Gastrocnemius medialis (tissue), 4 donors: Measurements from ENCODE around the gene SASH3.

Source experiments
- CTCF ChIP-seq, 5 experiments: fragments of 450-650 bp in 3 of 5; fragments of 200-600 bp in 2 of 5; sonication (generic) in 2 of 5; IDR thresholded peaks in 4 of 5; conservative IDR thresholded peaks in 1 of 5; 1 replicate in 4 of 5; 2 replicates in 1 of 5; pipeline ENCODE4 v1.5.1; 2016 to 2019; ENCODE audit warnings: antibody characterized with exemption in 5 of 5, mild to moderate bottlenecking in 3 of 5, moderate library complexity in 3 of 5
- POLR2A ChIP-seq, 2 donors: fragments of 450-650 bp; IDR thresholded peaks; one replicate each; pipeline ENCODE4 v1.6.1; 2017; ENCODE audit warnings: antibody characterized with exemption in 2 of 2, mild to moderate bottlenecking in 2 of 2, moderate library complexity in 2 of 2

DNA sequence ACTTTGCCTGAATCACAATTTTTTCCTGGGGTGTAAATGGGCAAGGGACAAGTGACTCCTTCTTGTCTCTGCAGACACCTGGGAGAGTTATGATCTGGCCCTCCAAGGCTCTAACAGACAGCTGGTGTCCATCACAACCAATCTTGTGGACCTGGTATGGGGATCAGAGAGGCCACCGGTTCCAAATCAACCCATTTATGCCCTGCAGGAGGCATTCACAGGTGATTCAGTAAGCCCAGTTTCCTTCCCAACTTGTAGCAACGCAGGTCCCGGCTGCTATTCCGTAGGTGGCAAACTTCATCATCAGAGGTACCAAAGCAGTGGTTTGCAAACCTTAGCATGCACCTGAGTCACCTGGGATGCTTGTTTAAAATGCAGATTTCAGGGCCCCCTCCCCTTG is 32.2 kb upstream of the SASH3 start:
- no peak for TF ChIP-seq CTCF (IDR thresholded peaks at IDR 0.05 in 4 of 5, conservative IDR thresholded peaks at IDR 0.05 in 1 of 5)
- no peak for TF ChIP-seq POLR2A (IDR thresholded peaks at IDR 0.05)
